Parathyroid adenoma (tissue), 2 donors: ENCODE data around the gene SNRPA.
"Not testable (repeated sequence)": the region's sequence is repeated elsewhere in the genome, so short reads cannot be mapped to it uniquely, and the experiment has no call there.

Source experiments
- H2AFZ ChIP-seq: fragments of 300-600 bp; sonication (generic); one replicate; pipeline ENCODE4 v1.7.0; 2017; ENCODE audit warnings: antibody characterized with exemption, mild to moderate bottlenecking
- H3K27ac ChIP-seq: fragments of 300-600 bp; sonication (generic); one replicate; pipeline ENCODE4 v1.7.0; 2017
- H3K27me3 ChIP-seq: fragments of 300-600 bp; sonication (generic); one replicate; pipeline ENCODE4 v1.7.0; 2017; ENCODE audit warnings: low read length; ENCODE audit not compliant: control insufficient read depth, insufficient read depth
- H3K36me3 ChIP-seq: fragments of 300-600 bp; sonication (generic); one replicate; pipeline ENCODE4 v1.7.0; 2017; ENCODE audit warnings: low read length; ENCODE audit not compliant: control insufficient read depth, insufficient read depth
- H3K4me1 ChIP-seq: fragments of 300-600 bp; sonication (generic); one replicate; pipeline ENCODE4 v1.7.0; 2017; ENCODE audit warnings: control low read depth
- H3K4me2 ChIP-seq: fragments of 300-600 bp; sonication (generic); one replicate; pipeline ENCODE4 v1.7.0; 2017; ENCODE audit warnings: low read length
- H3K4me3 ChIP-seq: fragments of 300-600 bp; sonication (generic); one replicate; pipeline ENCODE4 v1.7.0; 2017; ENCODE audit warnings: low read depth, low read length
- H3K79me2 ChIP-seq: fragments of 300-600 bp; sonication (generic); one replicate; pipeline ENCODE4 v1.7.0; 2017; ENCODE audit warnings: control low read depth
- H3K9ac ChIP-seq: fragments of 300-600 bp; sonication (generic); one replicate; pipeline ENCODE4 v1.7.0; 2017; ENCODE audit warnings: mild to moderate bottlenecking
- H3K9me3 ChIP-seq: fragments of 300-600 bp; sonication (generic); one replicate; pipeline ENCODE4 v1.7.0; 2017; ENCODE audit warnings: low read length; ENCODE audit not compliant: control insufficient read depth
- CTCF ChIP-seq: fragments of 300-600 bp; sonication (generic); IDR thresholded peaks from one replicate; pipeline ENCODE4 v1.7.0; 2017; ENCODE audit warnings: antibody characterized with exemption, mild to moderate bottlenecking
- donor health status: primary hyperparathyroidism.

SNRPA gene

GRCh38 chr19:40768869-40769268 is 17.9 kb downstream of the SNRPA start:
- no peak overlapping the region for H3K4me3 ChIP-seq
- no peaks in the 10 kb centered on the region for H3K36me3 ChIP-seq
- H2AFZ ChIP-seq: no peak overlapping the region
- no peak overlapping the region for H3K9ac ChIP-seq
- no peaks in the 10 kb centered on the region for H3K79me2 ChIP-seq
- H3K27ac ChIP-seq: no peak overlapping the region
- TF ChIP-seq CTCF: no peak
- H3K9me3 ChIP-seq: no peaks in the 10 kb centered on the region
- no peak overlapping the region for H3K4me2 ChIP-seq
- no peaks in the 10 kb centered on the region for H3K27me3 ChIP-seq
- no peaks in the 10 kb centered on the region for H3K4me1 ChIP-seq

GRCh38 chr19:40771101-40771862 is 20.3 kb downstream of the SNRPA start:
- H3K9me3 ChIP-seq, H3K9ac ChIP-seq, H3K4me3 ChIP-seq, H3K27me3 ChIP-seq, H3K4me2 ChIP-seq, H2AFZ ChIP-seq, H3K27ac ChIP-seq, H3K79me2 ChIP-seq, H3K36me3 ChIP-seq, H3K4me1 ChIP-seq: not testable (repeated sequence)

GRCh38 chr19:40774916-40775631 is 24.1 kb downstream of the SNRPA start, which contains the start of gene MIA:
Gene MIA (plus strand): TSS chr19:40775521. CDS start chr19:40775543, 22 bp downstream.
- Histone ChIP-seq H3K9me3 (no peaks in the 10 kb centered on the region), H3K27ac (no peak within 1 kb of the TSS), H3K79me2 (no peaks in the 10 kb centered on the region), H3K4me1 (peaks cover 2% of the 10 kb centered on the region), H3K4me2 (no peak within 1 kb of the TSS), H2AFZ (no peak within 1 kb of the TSS), H3K27me3 (no peaks in the 10 kb centered on the region), H3K9ac (no peak within 1 kb of the TSS), H3K4me3 (no peak within 1 kb of the TSS), H3K36me3 (no peaks in the 10 kb centered on the region)
- no peak for TF ChIP-seq CTCF

- no peak for TF ChIP-seq CTCF
- no peak overlapping the region for H3K4me3 ChIP-seq
- H3K27ac ChIP-seq: no peak overlapping the region
- H3K79me2 ChIP-seq: no peaks in the 10 kb centered on the region
- peaks cover 2% of the 10 kb centered on the region for H3K4me1 ChIP-seq
- no peak overlapping the region for H2AFZ ChIP-seq
- H3K4me2 ChIP-seq: no peak overlapping the region
- H3K27me3 ChIP-seq: no peaks in the 10 kb centered on the region
- H3K9me3 ChIP-seq: no peaks in the 10 kb centered on the region
- H3K36me3 ChIP-seq: no peaks in the 10 kb centered on the region
- H3K9ac ChIP-seq: no peak overlapping the region
Observed at GRCh38 chr19:40775632-40776022, 24.6 kb downstream of the SNRPA start.

- Histone ChIP-seq H2AFZ (no peak overlapping the region), H3K4me1 (peaks cover 2% of the 10 kb centered on the region), H3K4me2 (no peak overlapping the region), H3K9me3 (no peaks in the 10 kb centered on the region), H3K36me3 (no peaks in the 10 kb centered on the region), H3K27ac (no peak overlapping the region), H3K4me3 (no peak overlapping the region), H3K79me2 (no peaks in the 10 kb centered on the region), H3K27me3 (no peaks in the 10 kb centered on the region), H3K9ac (no peak overlapping the region)
- TF ChIP-seq CTCF: no peak
Observed at GRCh38 chr19:40776364-40776763, 25.4 kb downstream of the SNRPA start.
